ENCODE data around the gene CDK5RAP2.

Gene CDK5RAP2

DNA sequence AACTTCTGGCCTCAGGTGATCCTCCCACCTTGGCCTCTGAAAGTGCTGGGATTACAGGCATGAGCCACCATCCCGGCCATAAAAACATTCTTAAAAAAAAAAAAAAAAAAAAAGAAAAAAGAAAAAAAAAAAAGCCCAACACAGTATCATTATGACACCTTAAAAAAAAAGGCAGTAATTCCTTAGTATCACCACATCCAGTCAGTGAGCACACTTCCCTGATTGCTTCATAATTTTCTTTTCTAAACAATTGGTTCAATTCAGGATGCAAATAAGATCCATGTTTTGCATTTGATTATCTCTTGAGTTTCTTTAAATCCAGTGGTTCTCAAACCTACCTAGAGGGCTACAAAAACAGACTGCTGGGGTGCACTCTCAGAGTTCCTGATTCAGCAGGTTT, 182.5 kb downstream of the CDK5RAP2 start:
- no peak overlapping the region for H3K27ac ChIP-seq
- TF ChIP-seq ZFX (IDR thresholded peaks at IDR 0.05), result no peak
- TF ChIP-seq, protein P1, sequence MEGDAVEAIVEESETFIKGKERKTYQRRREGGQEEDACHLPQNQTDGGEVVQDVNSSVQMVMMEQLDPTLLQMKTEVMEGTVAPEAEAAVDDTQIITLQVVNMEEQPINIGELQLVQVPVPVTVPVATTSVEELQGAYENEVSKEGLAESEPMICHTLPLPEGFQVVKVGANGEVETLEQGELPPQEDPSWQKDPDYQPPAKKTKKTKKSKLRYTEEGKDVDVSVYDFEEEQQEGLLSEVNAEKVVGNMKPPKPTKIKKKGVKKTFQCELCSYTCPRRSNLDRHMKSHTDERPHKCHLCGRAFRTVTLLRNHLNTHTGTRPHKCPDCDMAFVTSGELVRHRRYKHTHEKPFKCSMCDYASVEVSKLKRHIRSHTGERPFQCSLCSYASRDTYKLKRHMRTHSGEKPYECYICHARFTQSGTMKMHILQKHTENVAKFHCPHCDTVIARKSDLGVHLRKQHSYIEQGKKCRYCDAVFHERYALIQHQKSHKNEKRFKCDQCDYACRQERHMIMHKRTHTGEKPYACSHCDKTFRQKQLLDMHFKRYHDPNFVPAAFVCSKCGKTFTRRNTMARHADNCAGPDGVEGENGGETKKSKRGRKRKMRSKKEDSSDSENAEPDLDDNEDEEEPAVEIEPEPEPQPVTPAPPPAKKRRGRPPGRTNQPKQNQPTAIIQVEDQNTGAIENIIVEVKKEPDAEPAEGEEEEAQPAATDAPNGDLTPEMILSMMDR (conservative IDR thresholded peaks at IDR 0.05), result no peak

DNA sequence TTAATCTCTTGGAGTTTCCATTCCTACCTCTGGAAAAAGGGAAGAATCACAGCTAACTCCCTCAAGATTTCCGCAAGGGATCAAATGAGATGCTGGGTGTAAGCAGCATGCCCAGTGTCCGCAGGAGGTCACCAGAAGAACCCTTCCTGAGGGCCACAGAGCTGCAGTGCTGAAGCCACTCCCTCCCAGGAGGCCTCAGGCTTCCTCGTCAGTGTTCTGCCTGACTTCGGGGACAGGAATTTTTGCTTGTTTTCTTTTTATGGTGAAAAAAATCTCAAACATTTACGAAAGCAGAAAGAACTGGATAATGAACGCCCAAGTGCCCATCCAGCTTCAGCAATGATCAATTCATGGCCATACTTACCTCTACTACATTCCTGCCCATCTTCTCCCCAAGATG, 183.0 kb downstream of the CDK5RAP2 start:
- H3K27ac ChIP-seq, result no peak overlapping the region
- TF ChIP-seq, protein P1 (conservative IDR thresholded peaks at IDR 0.05), result no peak
- no peak for TF ChIP-seq ZFX (IDR thresholded peaks at IDR 0.05)

DNA sequence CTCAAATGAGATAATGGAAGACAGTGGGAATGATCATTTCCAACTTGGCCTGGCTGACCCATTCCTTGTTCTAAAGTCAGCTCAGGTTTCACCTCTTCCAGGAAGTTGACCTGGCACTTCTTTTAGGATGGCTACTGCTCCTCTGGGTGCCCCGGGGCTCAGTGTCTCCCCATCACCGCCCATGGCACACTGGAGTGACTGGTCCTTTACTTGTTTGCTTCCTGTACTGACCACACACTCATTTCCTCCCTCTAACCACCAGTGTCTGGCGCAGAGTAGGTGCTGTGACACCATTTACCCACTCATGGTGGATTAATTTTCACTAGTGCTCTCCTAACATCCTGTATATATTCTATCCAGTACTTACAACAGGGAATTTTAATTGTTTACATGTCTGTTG, 183.5 kb downstream of the CDK5RAP2 start:
- no peak for TF ChIP-seq ZFX (IDR thresholded peaks at IDR 0.05)
- TF ChIP-seq, protein P1 (conservative IDR thresholded peaks at IDR 0.05), result no peak
- H3K27ac ChIP-seq, result no peak overlapping the region

DNA sequence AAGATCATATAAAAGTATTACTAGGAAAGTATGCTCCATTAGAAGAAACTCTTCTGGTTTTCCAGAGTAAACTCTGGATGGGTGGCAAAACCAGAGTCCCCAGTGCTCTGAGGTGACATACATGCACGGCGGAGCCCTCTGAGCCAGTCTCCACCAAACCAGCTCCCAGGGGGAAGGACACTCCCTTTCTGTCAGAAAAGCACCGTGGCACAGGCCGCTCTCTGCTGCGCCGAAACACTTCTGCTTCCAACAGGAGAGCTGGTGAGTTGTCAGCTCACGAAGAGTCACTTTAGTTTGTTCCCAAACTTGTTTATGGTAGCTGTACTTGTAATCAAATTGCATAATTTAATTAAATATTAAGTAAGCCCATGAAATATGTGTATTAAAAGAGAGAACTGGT, 184.6 kb downstream of the CDK5RAP2 start:
- TF ChIP-seq ZFX (IDR thresholded peaks at IDR 0.05), result no peak
- TF ChIP-seq, protein P1 (conservative IDR thresholded peaks at IDR 0.05), result no peak
- no peak overlapping the region for H3K27ac ChIP-seq

DNA sequence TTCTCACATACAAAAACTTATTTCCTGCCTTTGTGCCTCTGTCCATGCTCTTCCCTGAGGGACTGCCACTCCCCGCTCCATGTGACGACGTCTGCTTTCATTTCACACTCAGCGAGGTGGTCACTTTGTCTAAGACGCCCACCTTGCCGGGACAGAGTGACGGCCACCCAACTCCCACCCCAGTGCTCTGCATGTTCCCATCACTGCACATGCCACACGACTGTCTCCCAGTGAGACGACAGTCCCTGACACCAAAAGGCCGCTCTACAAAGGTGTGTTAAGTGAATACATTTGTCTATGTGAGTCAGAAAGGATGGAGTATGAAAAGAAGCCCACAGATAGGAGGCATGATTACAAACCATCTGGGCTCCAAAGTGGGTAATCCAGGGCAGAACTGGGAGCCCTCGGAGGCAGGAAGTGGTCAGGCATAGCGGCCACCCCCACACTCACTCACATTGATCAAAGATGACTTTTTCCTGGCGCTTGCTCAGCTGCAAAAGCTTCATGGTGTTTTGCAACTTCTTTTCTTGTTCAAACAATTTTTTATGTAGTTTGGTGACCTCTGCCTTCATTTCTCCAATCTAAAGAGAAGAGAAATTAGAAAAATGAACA, 185.8 kb downstream of the CDK5RAP2 start:
- H3K27ac ChIP-seq, result no peak overlapping the region
- no peak for TF ChIP-seq ZFX (IDR thresholded peaks at IDR 0.05)
- TF ChIP-seq, protein P1 (conservative IDR thresholded peaks at IDR 0.05), result no peak

DNA sequence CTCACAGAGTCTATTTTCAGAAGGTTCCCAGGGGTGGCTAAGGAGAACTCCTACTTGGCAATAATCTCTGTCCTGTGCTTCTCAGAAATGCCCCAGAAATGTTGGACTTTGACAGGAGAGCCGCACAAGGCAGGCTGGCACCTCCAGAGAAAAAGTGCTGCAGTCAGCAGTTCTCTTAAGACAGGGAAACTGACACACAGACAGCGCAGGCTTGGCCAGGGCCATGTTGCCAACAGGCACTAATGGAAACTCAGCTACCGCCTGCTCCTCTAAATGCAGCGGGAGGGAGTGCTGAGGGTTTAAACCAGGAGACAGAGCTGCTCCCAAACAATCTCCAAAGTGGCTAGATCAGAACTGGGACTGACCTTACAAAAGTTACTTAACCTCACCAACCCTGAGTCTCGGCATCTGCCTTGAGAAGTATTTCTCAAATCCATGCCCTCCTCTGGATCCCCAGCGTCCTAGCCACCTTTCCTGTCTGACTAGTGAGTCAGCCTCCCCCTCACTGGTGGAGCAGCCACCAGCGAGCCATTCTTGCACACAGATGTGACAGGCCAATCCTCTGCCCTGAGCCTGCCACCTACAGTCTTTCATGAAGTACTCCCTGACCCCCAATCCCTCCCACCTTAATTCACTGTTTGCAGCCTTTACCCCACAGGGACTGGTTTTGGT, 186.4 kb downstream of the CDK5RAP2 start:
- H3K27ac ChIP-seq, result no peak overlapping the region
- TF ChIP-seq, protein P1 (conservative IDR thresholded peaks at IDR 0.05), result no peak
- TF ChIP-seq ZFX (IDR thresholded peaks at IDR 0.05), result no peak

DNA sequence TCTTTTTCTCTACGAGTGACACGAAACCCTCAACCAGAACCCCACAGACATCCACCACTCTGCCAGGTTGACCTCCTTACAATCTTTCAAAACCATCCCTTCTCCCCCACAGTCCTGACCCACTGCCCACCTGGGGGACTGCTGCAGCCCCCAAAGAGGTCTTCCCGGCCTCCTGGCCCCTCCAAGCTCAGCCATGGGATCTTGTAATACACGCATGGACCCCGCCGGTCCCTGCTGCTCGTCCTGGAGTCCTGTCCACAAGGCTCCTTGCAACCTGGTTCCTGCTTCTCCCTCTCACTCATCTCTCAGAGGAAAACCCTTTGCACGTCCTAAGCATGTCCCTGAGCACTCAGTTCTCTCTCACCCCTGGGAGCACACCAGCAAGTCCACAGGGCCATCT, 187.3 kb downstream of the CDK5RAP2 start:
- H3K27ac ChIP-seq, result no peak overlapping the region
- TF ChIP-seq, protein P1 (conservative IDR thresholded peaks at IDR 0.05), result no peak
- no peak for TF ChIP-seq ZFX (IDR thresholded peaks at IDR 0.05)

Data from C4-2B (cell line).